IMR-90 (cell line): ENCODE data around the gene OR4C5. TPM values are rescaled to one million over a fixed set of nuclear protein-coding genes. Genes with fewer than 3 reads are reported as not detected.

Experiments used
- ATAC-seq: fragments of 200-7000 bp; cut with Tn5 transposase; 2 replicates; pipeline ENCODE4 v1.9.1; 2020; ENCODE audit warnings: low read depth, mild to moderate bottlenecking, moderate library complexity
- BruUV-seq: library from RNA; stranded (reverse); fragments of 400-500 nt; replicated peaks from 2 replicates; lab custom pipeline; 2021; lab: Mats Ljungman, UMichigan
- CTCF ChIA-PET: fragments of 300-600 bp; formaldehyde crosslinking; extraction: SDS; loops from one replicate; lab custom pipeline; 2021; ENCODE audit warnings: antibody characterized with exemption; lab: Yijun Ruan, JAX
- POLR2A ChIA-PET: fragments of 300-600 bp; sonication (Branson Sonifier 250); formaldehyde crosslinking; loops from one replicate; lab custom pipeline; 2022; ENCODE audit warnings: antibody characterized with exemption; ENCODE audit not compliant: unreplicated experiment; lab: Charles Lee
- DNase-seq: peaks from one replicate; pipeline ENCODE4 v3.0.0; 2013
- H2AFZ ChIP-seq: replicated peaks from 2 replicates; pipeline ENCODE3; 2013; ENCODE audit warnings: low read length, mild to moderate bottlenecking; ENCODE audit not compliant: poor library complexity
- H2AK5ac ChIP-seq: 2 replicates; pipeline ENCODE4 v1.6.1; 2013; ENCODE audit warnings: low read depth, low read length, inconsistent platforms
- H2AK9ac ChIP-seq: replicated peaks from 2 replicates; pipeline ENCODE3; 2013; ENCODE audit warnings: mild to moderate bottlenecking, low read depth, low read length, moderate library complexity; ENCODE audit not compliant: poor library complexity
- H2BK120ac ChIP-seq: 2 replicates; pipeline ENCODE4 v1.6.1; 2013; ENCODE audit warnings: low read depth, low read length, inconsistent platforms
- H2BK15ac ChIP-seq: 3 replicates; pipeline ENCODE4 v1.6.1; 2013; ENCODE audit warnings: low read depth, low read length, inconsistent platforms
- H2BK20ac ChIP-seq: 2 replicates; pipeline ENCODE4 v1.6.1; 2013; ENCODE audit warnings: low read depth, mild to moderate bottlenecking, inconsistent platforms, low read length, moderate library complexity
- H2BK5ac ChIP-seq: 2 replicates; pipeline ENCODE4 v1.6.1; 2013; ENCODE audit warnings: mild to moderate bottlenecking, low read depth, low read length, inconsistent platforms; ENCODE audit not compliant: poor library complexity, severe bottlenecking
- H3K14ac ChIP-seq: replicated peaks from 2 replicates; pipeline ENCODE4 v1.6.1; 2013; ENCODE audit warnings: low read depth, low read length, inconsistent platforms
- H3K18ac ChIP-seq: 2 replicates; pipeline ENCODE4 v1.6.1; 2013; ENCODE audit warnings: low read depth, low read length, control low read depth
- H3K23ac ChIP-seq: 2 replicates; pipeline ENCODE4 v1.6.1; 2013; ENCODE audit warnings: low read depth, low read length, inconsistent platforms
- H3K27ac ChIP-seq: 2 replicates; pipeline ENCODE4 v1.5.1; 2013; ENCODE audit warnings: mild to moderate bottlenecking, control low read depth, low read length; ENCODE audit not compliant: insufficient read depth
- H3K27me3 ChIP-seq: 2 replicates; pipeline ENCODE4 v1.6.1; 2013; ENCODE audit warnings: low read length; ENCODE audit not compliant: control insufficient read depth, insufficient read depth
- H3K36me3 ChIP-seq: 2 replicates; pipeline ENCODE4 v1.6.1; 2013; ENCODE audit warnings: low read length, mixed read lengths; ENCODE audit not compliant: control insufficient read depth, insufficient read depth
- H3K4ac ChIP-seq: 2 replicates; pipeline ENCODE4 v1.6.1; 2013; ENCODE audit warnings: low read depth, low read length, inconsistent platforms
- H3K4me1 ChIP-seq: 2 replicates; pipeline ENCODE4 v1.6.1; 2013; ENCODE audit warnings: low read length, mixed read lengths; ENCODE audit not compliant: control insufficient read depth, insufficient read depth
- H3K4me2 ChIP-seq: 2 replicates; pipeline ENCODE4 v1.6.1; 2013; ENCODE audit warnings: low read depth, mild to moderate bottlenecking, control low read depth, low read length, moderate library complexity
- H3K4me3 ChIP-seq: 2 replicates; pipeline ENCODE4 v1.5.1; 2013; ENCODE audit warnings: low read depth, mild to moderate bottlenecking, control low read depth, low read length, moderate library complexity; ENCODE audit not compliant: insufficient read depth
- H3K56ac ChIP-seq: 2 replicates; pipeline ENCODE4 v1.6.1; 2013; ENCODE audit warnings: low read length, inconsistent platforms; ENCODE audit not compliant: insufficient read depth; ENCODE audit errors: extremely low read depth
- H3K79me1 ChIP-seq, 2 experiments: 2 replicates each; pipeline ENCODE4 v1.6.1; 2013; ENCODE audit warnings: low read length in 2 of 2, inconsistent platforms in 1 of 2, low read depth in 1 of 2
- H3K9ac ChIP-seq: 2 replicates; pipeline ENCODE4 v1.6.1; 2013; ENCODE audit warnings: low read depth, low read length, control low read depth
- H3K9me1 ChIP-seq: 2 replicates; pipeline ENCODE4 v1.6.1; 2013; ENCODE audit warnings: low read length, inconsistent platforms; ENCODE audit not compliant: insufficient read depth
- H3K9me3 ChIP-seq: 2 replicates; pipeline ENCODE4 v1.6.1; 2013; ENCODE audit warnings: low read length; ENCODE audit not compliant: control insufficient read depth, insufficient read depth
- H4K20me1 ChIP-seq: 2 replicates; pipeline ENCODE4 v1.6.1; 2013; ENCODE audit warnings: low read length, inconsistent platforms; ENCODE audit not compliant: insufficient read depth
- H4K5ac ChIP-seq: 2 replicates; pipeline ENCODE4 v1.6.1; 2013; ENCODE audit warnings: mild to moderate bottlenecking, low read depth, low read length, control low read depth
- H4K8ac ChIP-seq, 2 experiments: 2 replicates each; pipeline ENCODE4 v1.6.1; 2013; ENCODE audit warnings: low read depth in 2 of 2, low read length in 2 of 2, control low read depth in 1 of 2, inconsistent platforms in 1 of 2
- H4K91ac ChIP-seq: 2 replicates; pipeline ENCODE4 v1.6.1; 2013; ENCODE audit warnings: low read depth, low read length, inconsistent platforms; ENCODE audit not compliant: insufficient read depth
- CHD1 ChIP-seq: IDR thresholded peaks from 2 replicates; pipeline ENCODE4 v1.6.1; 2012; ENCODE audit warnings: low read depth, low read length, improper control_type of control experiment
- CTCF ChIP-seq: conservative IDR thresholded peaks from 2 replicates; pipeline ENCODE4 v1.5.1; 2012; ENCODE audit warnings: mild to moderate bottlenecking, low read depth, low read length, improper control_type of control experiment
- FOS ChIP-seq: fragments of 150-350 bp; IDR thresholded peaks from 2 replicates; pipeline ENCODE4 v1.6.1; 2016; ENCODE audit warnings: low read depth, low read length
- MAFK ChIP-seq: IDR thresholded peaks from 2 replicates; pipeline ENCODE4 v1.6.1; 2012; ENCODE audit warnings: low read depth, low read length, improper control_type of control experiment
- MAZ ChIP-seq: IDR thresholded peaks from 2 replicates; pipeline ENCODE4 v1.6.1; 2012; ENCODE audit warnings: low read depth, mild to moderate bottlenecking, low read length, improper control_type of control experiment, moderate library complexity, borderline replicate concordance
- MXI1 ChIP-seq: IDR thresholded peaks from 2 replicates; pipeline ENCODE4 v1.6.1; 2012; ENCODE audit warnings: low read depth, mild to moderate bottlenecking, low read length, moderate library complexity, borderline replicate concordance
- NFE2L2 ChIP-seq: fragments of 150-350 bp; IDR thresholded peaks from 2 replicates; pipeline ENCODE4 v1.6.1; 2016; ENCODE audit warnings: low read depth, mild to moderate bottlenecking, low read length
- RAD21 ChIP-seq: IDR thresholded peaks from 2 replicates; pipeline ENCODE4 v1.6.1; 2012; ENCODE audit warnings: low read length, improper control_type of control experiment
- RCOR1 ChIP-seq: IDR thresholded peaks from 2 replicates; pipeline ENCODE4 v1.6.1; 2012; ENCODE audit warnings: mild to moderate bottlenecking, low read length, improper control_type of control experiment; ENCODE audit not compliant: insufficient replicate concordance
- RFX5 ChIP-seq: IDR thresholded peaks from 2 replicates; pipeline ENCODE4 v1.8.0; 2012; ENCODE audit warnings: low read depth, mild to moderate bottlenecking, low read length, moderate library complexity
- SMC3 ChIP-seq: fragments of 150-350 bp; IDR thresholded peaks from 2 replicates; pipeline ENCODE4 v1.6.1; 2016; ENCODE audit warnings: low read depth, mild to moderate bottlenecking, antibody characterized with exemption, low read length, moderate library complexity
- USF2 ChIP-seq: fragments of 150-350 bp; IDR thresholded peaks from 2 replicates; pipeline ENCODE4 v1.6.1; 2017; ENCODE audit warnings: mild to moderate bottlenecking, antibody characterized with exemption, low read length, low read depth
- WGBS, 2 experiments: methylation state at CpG; one replicate each; pipeline versions ENCODE4 v1.1.5 to v1.1.7; 2013; ENCODE audit warnings: missing lambda C conversion rate in 2 of 2; ENCODE audit not compliant: insufficient read length in 1 of 2; ENCODE audit errors: extremely low coverage in 2 of 2; 5-methylcytosine and 5-hydroxymethylcytosine counted together
- dilution Hi-C: fragments of 300-500 bp; cut with HindIII; formaldehyde crosslinking; loops from one replicate; pipeline ENCODE4 v1.14.3; 2018; ENCODE audit warnings: low sequenced_read_pairs; ENCODE audit not compliant: unreplicated experiment
- in situ Hi-C: fragments of 300-500 bp; cut with MboI; formaldehyde crosslinking; loops from 3 replicates; pipeline ENCODE4 v1.14.3; 2019; ENCODE audit warnings: low sequenced_read_pairs, inconsistent platforms, mixed read lengths
- intact Hi-C: fragments of 100-400 bp; cut with micrococcal nuclease; formaldehyde crosslinking; loops from 2 replicates; pipeline ENCODE4 v1.10.0; 2022
- polyA plus RNA-seq, 3 experiments: library from polyadenylated mRNA; depleted of rRNA; stranded (reverse); fragments of >200 nt; gene quantifications; 2 replicates each; pipeline ENCODE4 v1.2.3, GENCODE V29; 2012; ENCODE audit warnings: low replicate concordance in 1 of 3
- total RNA-seq: library from RNA; depleted of rRNA; stranded (reverse); fragments of >200 nt; gene quantifications from 2 replicates; pipeline ENCODE4 v1.2.3, GENCODE V29; 2012

The OR4C5 gene
- total and polyA plus RNA-seq, 2 of the 4 experiments (the other 2 are of a cell fraction) = not detected

GRCh38 chr11:48384670-48385069 lies 18.4 kb upstream of the OR4C5 start:
- in situ Hi-C loops = no loop called here

More at GRCh38 chr11:48384670-48385069, 18.4 kb upstream of the OR4C5 start:
- H3K9me3 ChIP-seq = peaks cover 10% of the 10 kb centered on the region
- H4K5ac ChIP-seq = no peak overlapping the region
- no TSS peak for BruUV-seq
- H3K27me3 ChIP-seq = no peaks in the 10 kb centered on the region
- H3K9ac ChIP-seq = no peak overlapping the region
- H3K18ac ChIP-seq = no peak overlapping the region
- no peaks in the 10 kb centered on the region for H3K4me1 ChIP-seq
- H3K27ac ChIP-seq = no peak overlapping the region
- no peak overlapping the region for H2BK5ac ChIP-seq
- H3K56ac ChIP-seq = no peak overlapping the region
- H4K91ac ChIP-seq = no peak overlapping the region
- ATAC-seq = no peak
- no peaks in the 10 kb centered on the region for H3K9me1 ChIP-seq
- CTCF ChIA-PET = no interaction called here
- H3K23ac ChIP-seq = no peak overlapping the region
- H3K14ac ChIP-seq = no peak overlapping the region
- no peaks in the 10 kb centered on the region for H3K79me1 ChIP-seq
- H3K4me2 ChIP-seq = no peak overlapping the region
- intact Hi-C loops = no loop called here
- POLR2A ChIA-PET = no interaction called here
- H4K20me1 ChIP-seq = no peaks in the 10 kb centered on the region
- H4K8ac ChIP-seq = no peak overlapping the region
- no peak for DNase-seq
- no peak overlapping the region for H2AFZ ChIP-seq
- no peak overlapping the region for H2AK9ac ChIP-seq
- H2AK5ac ChIP-seq = no peak overlapping the region
- H3K4me3 ChIP-seq = no peak overlapping the region
- no peak overlapping the region for H2BK20ac ChIP-seq
- H2BK15ac ChIP-seq = no peak overlapping the region
- no peak overlapping the region for H3K4ac ChIP-seq
- H3K36me3 ChIP-seq = no peaks in the 10 kb centered on the region
- WGBS, 2 experiments = no CpG with 5 or more reads among the region's 4 CpGs
- dilution Hi-C loops = no loop called here
- H2BK120ac ChIP-seq = no peak overlapping the region
- no peak for TF ChIP-seq USF2
- TF ChIP-seq CHD1 = no peak
- TF ChIP-seq RFX5 = no peak
- no peak for TF ChIP-seq CTCF
- TF ChIP-seq MAZ = no peak
- TF ChIP-seq FOS = no peak
- TF ChIP-seq MAFK = no peak
- no peak for TF ChIP-seq RAD21
- no peak for TF ChIP-seq NFE2L2
- no peak for TF ChIP-seq SMC3
- no peak for TF ChIP-seq RCOR1
- TF ChIP-seq MXI1 = no peak
